ENCODE data around the gene RAB30. TPM values are rescaled to one million over a fixed set of nuclear protein-coding genes. Genes with fewer than 3 reads are reported as not detected.

RAB30 gene
- total and polyA plus RNA-seq, 2 donors (not counting 3 experiments of a cell fraction or from before 2014, with no cell fraction given) = 4.1 to 14.6 TPM

GRCh38 chr11:83025267-83025704 is 46.4 kb downstream of the RAB30 start:
- Histone ChIP-seq H4K20me1 (replicated peaks; ENCODE audit: control insufficient read depth, extremely low read depth, insufficient read depth, low read length) (no peaks in the 10 kb centered on the region), H3K9ac (replicated peaks; ENCODE audit: extremely low read depth, insufficient read depth, low read length) (no peak overlapping the region), H3K36me3 (ENCODE audit: control insufficient read depth in 2 of 2, extremely low read depth in 1 of 2, insufficient read depth in 2 of 2, low read length in 2 of 2) (no peaks in the 10 kb centered on the region), H3K4me2 (ENCODE audit: insufficient read depth, low read length) (no peak overlapping the region), H3K79me2 (ENCODE audit: control insufficient read depth, insufficient read depth, low read length) (no peaks in the 10 kb centered on the region), H3K9me3 (replicated peaks; ENCODE audit: control insufficient read depth, insufficient read depth, low read length) (no peaks in the 10 kb centered on the region), H3K9me1 (replicated peaks; ENCODE audit: control insufficient read depth, extremely low read depth, insufficient read depth, low read length) (no peaks in the 10 kb centered on the region), H3K27me3 (ENCODE audit: control insufficient read depth in 2 of 2, insufficient read depth in 2 of 2, low read length in 2 of 2) (no peaks in the 10 kb centered on the region), H3K4me3 (replicated peaks in 1 of 3; ENCODE audit: insufficient read depth in 1 of 3, low read depth in 1 of 3, low read length in 3 of 3) (no peak overlapping the region), H2AFZ (ENCODE audit: low read depth, low read length) (no peak overlapping the region), H3K27ac (ENCODE audit: insufficient read depth, low read depth, low read length) (no peak overlapping the region), H3K4me1 (ENCODE audit: control insufficient read depth, extremely low read depth, insufficient read depth, low read length) (peaks cover 11% of the 10 kb centered on the region)
- intact Hi-C loops (cut with micrococcal nuclease) = no loop called here
- TF ChIP-seq EZH2 (IDR thresholded peaks at IDR 0.05; ENCODE audit: borderline replicate concordance, low read depth, low read length, severe bottlenecking) (no peak), CTCF (IDR thresholded peaks at IDR 0.05; ENCODE audit: extremely low read depth in 1 of 2, insufficient read depth in 1 of 2, low read depth in 1 of 2, low read length in 2 of 2) (no peak), POLR2AphosphoS5 (IDR thresholded peaks at IDR 0.05; ENCODE audit: insufficient read depth, low read depth, low read length) (no peak), MAX (IDR thresholded peaks at IDR 0.05; ENCODE audit: insufficient read depth, insufficient read length) (no peak), MYC (IDR thresholded peaks at IDR 0.05; ENCODE audit: low read depth, low read length) (no peak), GATA2 (IDR thresholded peaks at IDR 0.05; ENCODE audit: insufficient read depth, insufficient read length, low read depth, low read length) (no peak), JUN (IDR thresholded peaks at IDR 0.05; ENCODE audit: borderline replicate concordance, insufficient read depth, insufficient read length, low read depth) (no peak), POLR2A (IDR thresholded peaks at IDR 0.05; ENCODE audit: low read depth, low read length) (no peak), FOS (IDR thresholded peaks at IDR 0.05; ENCODE audit: borderline replicate concordance, insufficient read depth, low read length) (no peak)
- CTCF ChIA-PET = interaction anchor here (1.2 to 1.3 kb wide), 2 partner anchors 8 to 27 kb away, joined by 3 read pairs; no protein-coding TSS in a partner anchor
- DNase-seq (ENCODE audit: low read depth, low spot score) = peak; percentile 60
- dilution Hi-C loops (cut with MboI; ENCODE audit: extremely low pct_ligation_motif_present, low sequenced_read_pairs) = no loop called here
- FAIRE-seq = peak; percentile 79
- POLR2A ChIA-PET = interaction anchor here (0.6 kb wide), 1 partner anchor 234 kb away, joined by 3 read pairs; no protein-coding TSS in a partner anchor
- BruUV-seq (replicated peaks) = no TSS peak
